ENCODE measurements around the gene SPX. TPM values are rescaled to one million over a fixed set of nuclear protein-coding genes. Genes with fewer than 3 reads are reported as not detected.

The SPX gene
- under 1 TPM in 1 of 3 donors, not detected in 2; 0.13 TPM for total RNA-seq
- long read RNA-seq, donor 1 = 0 reads
- long read RNA-seq, donor 2 = 0 reads

GRCh38 chr12:21526053-21526452, at the start of gene SPX:
Gene SPX, plus strand, starts transcription at chr12:21526296. Its CDS starts 177 bp downstream, at chr12:21526473.
- TF ChIP-seq CTCF (IDR thresholded peaks at IDR 0.05) = no peak
- no peak for DNase-seq
- H3K36me3 ChIP-seq (ENCODE audit: low read depth) = no peaks in the 10 kb centered on the region
- no peaks in the 10 kb centered on the region for H3K9me3 ChIP-seq
- ATAC-seq = no peak
- peaks cover 13% of the 10 kb centered on the region for H3K4me1 ChIP-seq (ENCODE audit: low read depth)
- intact Hi-C loops (cut with DNase I, micrococcal nuclease) = no loop called here
- no peak within 1 kb of the TSS for H3K4me3 ChIP-seq

GRCh38 chr12:21476949-21477348, 49.1 kb upstream of the SPX start:
- DNase-seq = no peak
- TF ChIP-seq CTCF (IDR thresholded peaks at IDR 0.05) = no peak
- no peak for ATAC-seq
- intact Hi-C loops (cut with DNase I, micrococcal nuclease) = no loop called here
- H3K9me3 ChIP-seq = no peaks in the 10 kb centered on the region
- no peak overlapping the region for H3K4me3 ChIP-seq
- no peaks in the 10 kb centered on the region for H3K4me1 ChIP-seq (ENCODE audit: low read depth)
- no peaks in the 10 kb centered on the region for H3K36me3 ChIP-seq (ENCODE audit: low read depth)

- H3K4me1 ChIP-seq (ENCODE audit: low read depth) = no peaks in the 10 kb centered on the region
- no peak overlapping the region for H3K4me3 ChIP-seq
- no peak for ATAC-seq
- DNase-seq = no peak
- no peaks in the 10 kb centered on the region for H3K36me3 ChIP-seq (ENCODE audit: low read depth)
- intact Hi-C loops (cut with DNase I, micrococcal nuclease) = no loop called here
- no peaks in the 10 kb centered on the region for H3K9me3 ChIP-seq
- no peak for TF ChIP-seq CTCF (IDR thresholded peaks at IDR 0.05)
These were observed 47.2 kb upstream of the SPX start for GRCh38 chr12:21478756-21479455.

DNA sequence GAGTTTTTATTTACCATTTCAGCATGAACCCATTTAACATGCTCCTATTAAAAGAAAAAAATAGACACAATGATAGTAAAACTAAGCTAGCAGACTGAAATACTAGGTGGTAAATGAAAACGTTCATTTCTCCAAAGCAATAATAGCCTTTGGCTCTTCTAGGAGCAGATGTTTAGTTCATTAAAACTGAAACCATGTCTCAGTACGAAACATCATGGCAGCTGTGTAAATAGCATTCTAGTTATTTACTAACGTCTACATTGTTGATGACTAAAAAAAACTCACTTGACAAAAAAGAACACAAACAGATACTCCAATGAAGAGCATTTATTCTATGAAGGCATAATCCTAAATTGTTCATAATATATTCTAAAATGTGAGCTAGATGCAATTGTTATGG, 42.6 kb upstream of the SPX start:
- no peaks in the 10 kb centered on the region for H3K36me3 ChIP-seq (ENCODE audit: low read depth)
- no peaks in the 10 kb centered on the region for H3K9me3 ChIP-seq
- no peak overlapping the region for H3K4me3 ChIP-seq
- no peaks in the 10 kb centered on the region for H3K4me1 ChIP-seq (ENCODE audit: low read depth)
- ATAC-seq (no peak), DNase-seq (no peak)
- intact Hi-C loops (cut with DNase I, micrococcal nuclease) = no loop called here
- TF ChIP-seq CTCF (IDR thresholded peaks at IDR 0.05) = no peak

DNA sequence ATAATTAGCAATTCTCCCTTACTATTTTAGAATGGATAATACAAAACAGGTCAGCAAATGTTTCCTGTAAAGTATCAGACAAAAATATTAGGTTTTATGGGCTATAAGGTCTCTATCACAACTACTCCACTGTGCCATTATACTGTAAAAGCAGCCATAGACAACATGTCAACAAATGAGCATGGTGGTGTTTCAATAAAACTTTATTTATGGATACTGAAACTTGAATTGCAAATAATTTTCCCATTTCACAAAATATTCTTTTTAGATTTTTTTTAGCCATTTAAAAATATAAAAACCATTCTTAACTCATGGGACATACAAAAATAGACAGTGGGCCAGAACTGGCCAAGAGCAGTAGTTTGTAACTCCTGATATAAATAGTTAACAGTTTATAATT, 40.1 kb upstream of the SPX start:
- no peaks in the 10 kb centered on the region for H3K4me1 ChIP-seq (ENCODE audit: low read depth)
- no peak for ATAC-seq
- intact Hi-C loops (cut with DNase I, micrococcal nuclease) = no loop called here
- H3K9me3 ChIP-seq = no peaks in the 10 kb centered on the region
- no peak overlapping the region for H3K4me3 ChIP-seq
- no peak for DNase-seq
- H3K36me3 ChIP-seq (ENCODE audit: low read depth) = no peaks in the 10 kb centered on the region
- TF ChIP-seq CTCF (IDR thresholded peaks at IDR 0.05) = no peak
